Esophagus squamous epithelium (tissue), 5 donors: ENCODE measurements around the gene CLSTN1. TPM values are rescaled to one million over a fixed set of nuclear protein-coding genes. Genes with fewer than 3 reads are reported as not detected.
"Not testable (repeated sequence)": the region's sequence is repeated elsewhere in the genome, so short reads cannot be mapped to it uniquely, and the experiment has no call there.

Experiments
- DNase-seq: peaks from one replicate; lab custom pipeline; 2025; lab: John Stamatoyannopoulos, UW
- H3K27ac ChIP-seq, 4 donors: fragments of 200-600 bp; sonication (generic); one replicate each; pipeline ENCODE4 v1.5.1; 2016 to 2019; ENCODE audit warnings: mild to moderate bottlenecking in 1 of 4
- H3K27me3 ChIP-seq, 4 donors: fragments of 200-600 bp; sonication (generic); 1 replicate in 3 of 4; 2 replicates in 1 of 4; pipeline versions ENCODE4 v1.5.1 to v1.6.0; 2017 to 2021; ENCODE audit warnings: antibody characterized with exemption in 1 of 4
- H3K36me3 ChIP-seq, 3 donors: fragments of 200-600 bp; sonication (generic); one replicate each; pipeline ENCODE4 v1.5.1; 2016 to 2019
- H3K4me1 ChIP-seq, 3 donors: fragments of 200-600 bp; sonication (generic); one replicate each; pipeline ENCODE4 v1.5.1; 2017 to 2019
- H3K4me3 ChIP-seq, 4 donors: fragments of 200-600 bp; sonication (generic); 1 replicate in 3 of 4; 2 replicates in 1 of 4; pipeline ENCODE4 v1.5.1; 2016 to 2019; ENCODE audit warnings: mild to moderate bottlenecking in 2 of 4, moderate library complexity in 1 of 4
- H3K9me3 ChIP-seq, 3 donors: fragments of 200-600 bp; sonication (generic); one replicate each; pipeline ENCODE4 v1.5.1; 2016 to 2019
- POLR2A ChIP-seq, 4 donors: fragments of 450-650 bp; IDR thresholded peaks; one replicate each; pipeline ENCODE4 v1.6.1; 2017; ENCODE audit warnings: antibody characterized with exemption in 4 of 4, mild to moderate bottlenecking in 4 of 4, moderate library complexity in 3 of 4
- WGBS, 2 donors: methylation state at CpG; one replicate each; pipeline ENCODE4 v1.1.5; 2018; 5-methylcytosine and 5-hydroxymethylcytosine counted together
- intact Hi-C: fragments of 100-400 bp; cut with DNase I; formaldehyde crosslinking; loops from one replicate; pipeline ENCODE4 v1.15.0; 2022
- total RNA-seq, 4 donors: library from RNA; depleted of rRNA; stranded (reverse); fragments of >200 nt; gene quantifications; one replicate each; pipeline ENCODE4 v1.1.0, GENCODE V29; 2016
- TF ChIP-seq, protein P1 (sequence below), 6 experiments: fragments of 450-650 bp in 4 of 6; fragments of 200-600 bp in 2 of 6; sonication (generic) in 2 of 6; IDR thresholded peaks; one replicate each; pipeline ENCODE4 v1.5.1; 2016 to 2019; ENCODE audit warnings: antibody characterized with exemption in 6 of 6, mild to moderate bottlenecking in 4 of 6, moderate library complexity in 4 of 6
- donor health status: DM: yes; HTN: yes; CAD: no.

Gene CLSTN1
- total RNA-seq, 4 donors from 2014 or later: 57.3 to 68.4 (median 65.3) TPM

DNA sequence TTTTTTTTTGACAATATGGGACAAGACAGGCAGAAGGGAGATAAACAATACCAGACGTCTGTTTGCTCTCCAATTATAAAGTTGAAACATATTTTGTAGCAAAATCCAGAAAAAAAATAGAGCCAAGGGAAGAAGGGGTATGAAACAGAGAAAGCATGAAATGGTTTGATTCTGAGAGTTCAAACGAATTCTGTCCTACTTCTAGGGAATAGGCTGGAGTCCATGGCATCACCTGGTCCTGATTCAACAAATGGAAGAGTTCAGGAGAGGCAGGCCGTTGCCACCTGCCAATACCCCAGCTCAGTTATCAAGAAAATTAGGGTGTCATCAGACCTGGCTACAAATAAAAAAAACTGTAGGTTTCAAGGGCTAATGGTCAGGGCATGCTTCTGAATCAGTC, 71.8 kb downstream of the CLSTN1 start:
- no peaks in the 10 kb centered on the region for H3K9me3 ChIP-seq
- H3K4me1 ChIP-seq: peaks cover 0 to 34% (median 3%) of the 10 kb centered on the region in 3 donors
- H3K27me3 ChIP-seq: no peaks in the 10 kb centered on the region
- TF ChIP-seq POLR2A (IDR thresholded peaks at IDR 0.05): no peak
- TF ChIP-seq, protein P1, sequence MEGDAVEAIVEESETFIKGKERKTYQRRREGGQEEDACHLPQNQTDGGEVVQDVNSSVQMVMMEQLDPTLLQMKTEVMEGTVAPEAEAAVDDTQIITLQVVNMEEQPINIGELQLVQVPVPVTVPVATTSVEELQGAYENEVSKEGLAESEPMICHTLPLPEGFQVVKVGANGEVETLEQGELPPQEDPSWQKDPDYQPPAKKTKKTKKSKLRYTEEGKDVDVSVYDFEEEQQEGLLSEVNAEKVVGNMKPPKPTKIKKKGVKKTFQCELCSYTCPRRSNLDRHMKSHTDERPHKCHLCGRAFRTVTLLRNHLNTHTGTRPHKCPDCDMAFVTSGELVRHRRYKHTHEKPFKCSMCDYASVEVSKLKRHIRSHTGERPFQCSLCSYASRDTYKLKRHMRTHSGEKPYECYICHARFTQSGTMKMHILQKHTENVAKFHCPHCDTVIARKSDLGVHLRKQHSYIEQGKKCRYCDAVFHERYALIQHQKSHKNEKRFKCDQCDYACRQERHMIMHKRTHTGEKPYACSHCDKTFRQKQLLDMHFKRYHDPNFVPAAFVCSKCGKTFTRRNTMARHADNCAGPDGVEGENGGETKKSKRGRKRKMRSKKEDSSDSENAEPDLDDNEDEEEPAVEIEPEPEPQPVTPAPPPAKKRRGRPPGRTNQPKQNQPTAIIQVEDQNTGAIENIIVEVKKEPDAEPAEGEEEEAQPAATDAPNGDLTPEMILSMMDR (IDR thresholded peaks at IDR 0.05): no peak
- H3K36me3 ChIP-seq: peaks cover 6 to 79% (median 22%) of the 10 kb centered on the region in 3 donors
- DNase-seq: no peak
- H3K4me3 ChIP-seq: no peak overlapping the region
- intact Hi-C loops: no loop called here
- H3K27ac ChIP-seq: no peak overlapping the region
- 61 to 70% methylated on average over 3 of the region's 3 CpGs for WGBS, 2 donors

DNA sequence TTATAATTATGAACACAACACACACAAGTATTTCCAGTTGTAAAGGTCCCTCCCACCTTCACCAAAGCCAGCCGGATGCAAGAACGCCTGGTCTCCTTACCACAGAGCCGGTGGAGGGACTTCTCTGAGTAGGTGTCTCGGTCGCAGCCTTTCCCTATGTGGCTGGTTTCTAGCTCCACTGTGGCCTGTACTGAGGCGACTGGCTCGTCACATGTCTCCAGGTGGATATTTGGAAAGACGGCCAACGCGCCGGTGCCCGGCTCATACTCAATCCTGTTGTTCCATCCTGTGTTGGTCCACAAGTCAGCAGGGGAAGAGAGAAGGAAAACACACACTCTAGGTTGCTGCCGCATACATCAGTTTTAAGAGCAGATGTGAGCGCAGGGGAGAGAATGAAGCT, 74.4 kb downstream of the CLSTN1 start:
- intact Hi-C loops: no loop called here
- no peaks in the 10 kb centered on the region for H3K27me3 ChIP-seq
- H3K4me3 ChIP-seq: no peak overlapping the region
- H3K27ac ChIP-seq: no peak overlapping the region
- peaks cover 9 to 95% (median 37%) of the 10 kb centered on the region in 3 donors for H3K36me3 ChIP-seq
- TF ChIP-seq, protein P1 (IDR thresholded peaks at IDR 0.05): no peak
- no peak for TF ChIP-seq POLR2A (IDR thresholded peaks at IDR 0.05)
- no peaks in the 10 kb centered on the region for H3K9me3 ChIP-seq
- DNase-seq: no peak
- H3K4me1 ChIP-seq: peaks cover 0 to 21% (median 0%) of the 10 kb centered on the region in 3 donors
- 98 to 100% methylated on average over 7 to 10 of the region's 14 CpGs for WGBS, 2 donors

DNA sequence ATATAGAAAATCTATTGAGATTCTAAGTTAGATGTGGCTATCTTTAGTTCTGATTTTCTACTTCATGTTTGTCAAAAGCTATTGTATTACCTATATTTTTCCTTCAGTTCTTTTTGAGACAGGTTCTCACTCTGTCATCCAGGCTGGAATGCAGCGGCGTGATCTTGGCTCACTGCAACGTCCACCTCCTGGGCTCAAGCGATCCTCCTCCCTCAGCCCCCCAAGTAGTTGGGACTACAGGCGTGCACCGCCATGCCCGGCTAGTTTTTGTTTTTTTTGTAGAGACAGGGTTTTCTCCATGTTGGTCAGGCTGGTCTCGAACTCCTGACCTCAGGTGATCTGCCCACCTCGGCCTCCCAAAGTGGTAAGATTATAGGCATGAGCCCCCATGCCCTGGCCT, 75.4 kb downstream of the CLSTN1 start:
- WGBS, 2 donors: 89 to 95% methylated on average over 9 of the region's 9 CpGs

DNA sequence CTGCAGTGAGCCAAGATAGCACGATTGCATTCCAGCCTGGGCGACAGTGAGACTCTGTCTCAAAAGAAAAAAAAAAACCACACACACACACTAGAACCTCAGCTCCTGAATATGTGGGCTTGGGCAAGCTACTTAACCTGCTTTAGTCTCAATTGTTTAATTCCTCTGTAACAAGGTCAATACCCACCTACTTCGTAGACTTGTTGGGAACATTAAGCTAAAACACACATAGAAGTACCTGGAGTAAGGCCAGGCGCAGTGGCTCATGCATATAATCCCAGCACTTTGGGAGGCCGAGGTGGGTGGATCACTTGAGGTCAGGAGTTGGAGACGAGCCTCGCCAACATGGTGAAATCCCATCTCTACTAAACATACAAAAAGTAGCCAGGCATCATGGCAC, 77.1 kb downstream of the CLSTN1 start:
- DNase-seq: no peak
- 63 to 85% methylated on average over 6 to 7 of the region's 7 CpGs for WGBS, 2 donors

More for the DNA sequence above, 75.4 kb downstream of the CLSTN1 start:
- Histone ChIP-seq H3K4me1 (peaks cover 0 to 13% (median 0%) of the 10 kb centered on the region in 3 donors), H3K36me3 (peaks cover 14 to 95% (median 47%) of the 10 kb centered on the region in 3 donors)
- DNase-seq, H3K4me3 ChIP-seq, H3K27ac ChIP-seq, H3K9me3 ChIP-seq, H3K27me3 ChIP-seq, intact Hi-C loops: not testable (repeated sequence)

DNA sequence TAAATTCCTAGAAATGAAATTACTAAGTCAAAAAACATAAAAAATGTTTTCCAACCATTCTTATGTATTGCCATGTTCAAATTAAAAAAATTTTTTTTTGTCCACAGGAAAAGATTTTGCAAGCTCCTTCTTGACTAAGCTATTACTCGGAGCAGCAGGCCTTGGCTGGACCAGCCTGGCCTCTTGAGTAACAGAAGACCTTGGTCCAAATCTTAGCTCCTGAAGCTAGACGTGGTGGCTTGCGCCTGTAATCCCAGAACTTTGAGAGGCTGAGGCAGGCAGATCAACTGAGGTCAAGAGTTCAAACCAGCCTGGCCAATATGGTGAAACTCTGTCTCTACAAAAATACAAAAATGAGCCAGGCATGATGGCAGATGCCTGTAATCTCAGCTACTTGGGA, 77.6 kb downstream of the CLSTN1 start:
- 58 to 69% methylated on average over 3 of the region's 3 CpGs for WGBS, 2 donors
- no peak for TF ChIP-seq POLR2A (IDR thresholded peaks at IDR 0.05)
- TF ChIP-seq, protein P1 (IDR thresholded peaks at IDR 0.05): no peak
- Histone ChIP-seq H3K4me1 (peaks cover 0 to 8% (median 0%) of the 10 kb centered on the region in 3 donors), H3K4me3 (no peak overlapping the region), H3K9me3 (no peaks in the 10 kb centered on the region), H3K27me3 (no peaks in the 10 kb centered on the region), H3K27ac (peak overlapping the region in 1 of 4 donors; percentile 13), H3K36me3 (peaks cover 22 to 95% (median 49%) of the 10 kb centered on the region in 3 donors)
- no peak for DNase-seq
- intact Hi-C loops: no loop called here

More for the DNA sequence above, 77.1 kb downstream of the CLSTN1 start:
- peaks cover 0 to 8% (median 0%) of the 10 kb centered on the region in 3 donors for H3K4me1 ChIP-seq
- no peak overlapping the region for H3K4me3 ChIP-seq
- no peaks in the 10 kb centered on the region for H3K27me3 ChIP-seq
- H3K36me3 ChIP-seq: peaks cover 18 to 95% (median 53%) of the 10 kb centered on the region in 3 donors
- peak overlapping the region in 1 of 4 donors; percentile 13 for H3K27ac ChIP-seq
- H3K9me3 ChIP-seq: no peaks in the 10 kb centered on the region
- intact Hi-C loops: no loop called here
- TF ChIP-seq, protein P1 (IDR thresholded peaks at IDR 0.05): no peak
- no peak for TF ChIP-seq POLR2A (IDR thresholded peaks at IDR 0.05)
